HG02870 (cell line): Measurements from ENCODE around the gene RRM1.
"Not testable (repeated sequence)": the region's sequence is repeated elsewhere in the genome, so short reads cannot be mapped to it uniquely, and the experiment has no call there.

Experiments
- ATAC-seq: cut with Tn5 transposase; IDR thresholded peaks from one replicate; pipeline ENCODE4 v1.9.1; 2021; ENCODE audit warnings: mild to moderate bottlenecking, moderate library complexity; ENCODE audit not compliant: unreplicated experiment

The RRM1 gene

GRCh38 chr11:4076774-4077173 lies 17.8 kb upstream of the RRM1 start:
- no peak for ATAC-seq

DNA sequence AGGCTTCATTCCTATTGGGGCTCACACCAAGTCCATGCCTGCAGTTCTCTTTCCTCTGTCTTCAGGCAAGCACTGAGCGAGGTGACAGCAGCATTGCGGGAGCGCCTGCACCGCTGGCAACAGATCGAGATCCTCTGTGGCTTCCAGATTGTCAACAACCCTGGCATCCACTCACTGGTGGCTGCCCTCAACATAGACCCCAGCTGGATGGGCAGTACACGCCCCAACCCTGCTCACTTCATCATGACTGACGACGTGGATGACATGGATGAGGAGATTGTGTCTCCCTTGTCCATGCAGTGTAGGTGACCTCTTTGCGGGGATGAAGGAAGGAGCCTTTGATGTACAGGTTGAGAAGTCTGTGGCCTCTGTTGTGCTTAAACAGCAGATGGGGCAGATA lies 11.4 kb upstream of the RRM1 start:
- no peak for ATAC-seq

GRCh38 chr11:4084406-4085125 lies 10.0 kb upstream of the RRM1 start:
- ATAC-seq = no peak

DNA sequence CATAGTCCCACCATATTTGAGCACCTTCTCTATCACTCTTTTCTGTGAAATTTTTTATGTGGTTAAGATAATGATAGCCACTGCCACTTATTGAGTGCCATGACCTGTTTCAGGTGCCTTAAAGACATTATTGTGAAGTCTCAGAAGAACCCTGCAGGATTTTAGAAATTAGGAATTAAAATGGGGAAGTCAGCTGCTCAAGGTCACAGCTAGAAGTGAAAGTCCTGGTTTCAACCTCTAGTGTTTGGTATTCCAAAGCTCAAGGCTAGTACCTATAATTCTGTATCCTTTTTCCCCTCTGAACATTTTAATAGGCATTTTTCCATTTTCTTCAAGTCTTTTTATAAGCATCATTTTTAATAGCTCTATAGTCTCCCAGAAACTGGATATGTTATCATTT lies 9.0 kb upstream of the RRM1 start:
- ATAC-seq = no peak

GRCh38 chr11:4086575-4087353 lies 7.8 kb upstream of the RRM1 start:
- ATAC-seq = no peak

GRCh38 chr11:4087551-4087950 lies 7.0 kb upstream of the RRM1 start:
- no peak for ATAC-seq

GRCh38 chr11:4090258-4090657 lies 4.3 kb upstream of the RRM1 start:
- ATAC-seq = no peak

DNA sequence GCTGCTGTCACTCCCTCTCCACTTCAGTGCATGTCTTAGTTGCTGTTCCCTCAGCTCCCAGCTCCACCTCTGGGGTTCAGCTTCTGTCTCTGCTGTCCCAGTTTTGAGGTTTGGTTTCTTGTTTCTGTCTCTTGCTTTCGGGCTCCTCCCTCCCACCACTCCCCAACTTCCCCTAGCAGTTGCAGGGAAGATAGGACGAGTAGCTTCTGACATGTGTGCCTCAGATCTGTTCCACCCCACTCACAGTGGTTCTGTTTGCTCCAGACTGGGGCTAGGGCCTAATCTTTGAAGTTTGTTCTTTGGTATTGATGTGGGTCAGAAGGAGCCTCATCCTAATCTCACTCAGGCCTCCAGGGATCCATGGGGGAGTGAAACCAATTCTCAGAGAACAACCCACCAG lies 2.6 kb upstream of the RRM1 start:
- ATAC-seq = no peak

DNA sequence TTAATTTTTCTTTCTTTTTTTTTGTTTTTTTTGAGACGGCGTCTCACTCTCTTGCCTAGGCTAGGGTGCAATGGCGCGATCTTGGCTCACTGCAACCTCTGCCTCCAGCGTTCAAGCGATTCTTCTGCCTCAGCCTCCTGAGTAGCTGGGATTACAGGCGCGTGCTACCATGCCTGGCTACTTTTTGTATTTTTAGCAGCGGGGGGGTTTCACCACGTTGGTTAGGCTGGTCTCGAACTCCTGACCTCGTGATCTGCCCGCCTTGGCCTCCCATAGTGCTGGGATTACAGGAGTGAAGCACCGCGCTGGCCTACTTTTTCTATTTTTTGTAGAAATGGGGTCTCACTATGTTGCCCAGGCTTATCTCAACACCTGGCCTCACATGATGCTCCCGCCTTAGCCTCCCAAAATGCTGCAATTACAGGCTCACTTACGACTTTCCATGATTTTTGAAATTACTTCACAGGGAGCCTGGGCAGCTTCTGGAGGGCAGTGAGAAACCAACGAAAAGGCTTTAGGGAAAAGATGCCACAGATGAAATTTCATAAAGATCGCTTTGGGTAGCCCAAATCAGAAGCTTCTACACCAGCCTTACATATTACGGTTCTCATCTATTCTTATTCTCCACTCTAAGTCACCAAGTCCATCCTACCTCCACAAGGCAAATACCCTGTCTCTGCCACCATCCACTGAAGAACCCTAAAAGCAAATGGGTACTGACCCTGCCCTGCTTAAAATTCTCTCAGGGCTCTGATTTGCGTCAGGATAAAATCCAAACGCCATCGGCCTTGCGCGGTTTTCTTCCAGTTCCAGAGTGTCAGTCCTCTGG lies 866 bp upstream of the RRM1 start:
- ATAC-seq = no peak

DNA sequence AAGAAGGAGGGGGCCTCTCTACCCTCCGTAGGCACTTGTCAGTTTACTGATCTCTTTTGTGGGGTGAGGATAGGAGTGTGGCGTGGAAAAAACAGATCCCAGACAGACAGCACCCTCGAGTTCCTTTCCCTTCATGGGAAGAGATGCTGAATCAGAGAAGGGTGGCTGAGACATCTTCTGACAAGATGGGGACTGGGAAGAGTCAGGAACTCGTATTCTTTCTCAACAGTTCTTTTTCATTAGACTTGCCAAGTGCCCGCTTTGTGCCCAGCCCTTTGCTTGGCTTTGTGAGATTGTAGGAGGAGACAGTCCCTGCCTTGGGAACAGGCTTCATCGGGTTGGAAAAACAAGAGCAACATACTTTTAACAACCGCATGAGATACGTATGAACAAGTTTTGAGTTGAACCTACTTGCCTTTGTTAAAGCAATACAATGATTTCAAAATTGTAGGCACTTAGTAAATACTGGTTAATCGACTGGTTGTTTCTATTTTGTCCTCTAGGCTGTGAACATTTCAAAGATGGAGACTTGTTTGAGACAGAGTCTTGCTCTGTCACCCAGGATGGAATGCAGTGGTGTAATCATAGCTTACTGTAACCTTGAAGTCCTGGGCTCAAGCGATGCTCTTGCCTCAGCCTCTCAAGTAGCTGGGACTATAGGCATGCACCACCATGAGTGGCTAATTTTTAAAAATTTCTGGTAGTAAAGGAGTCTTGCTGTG lies 1.1 kb downstream of the RRM1 start:
- ATAC-seq = no peak

GRCh38 chr11:4098026-4098621 lies 3.5 kb downstream of the RRM1 start:
- no peak for ATAC-seq

- no peak for ATAC-seq
Observed at GRCh38 chr11:4102711-4103110, 8.1 kb downstream of the RRM1 start.

DNA sequence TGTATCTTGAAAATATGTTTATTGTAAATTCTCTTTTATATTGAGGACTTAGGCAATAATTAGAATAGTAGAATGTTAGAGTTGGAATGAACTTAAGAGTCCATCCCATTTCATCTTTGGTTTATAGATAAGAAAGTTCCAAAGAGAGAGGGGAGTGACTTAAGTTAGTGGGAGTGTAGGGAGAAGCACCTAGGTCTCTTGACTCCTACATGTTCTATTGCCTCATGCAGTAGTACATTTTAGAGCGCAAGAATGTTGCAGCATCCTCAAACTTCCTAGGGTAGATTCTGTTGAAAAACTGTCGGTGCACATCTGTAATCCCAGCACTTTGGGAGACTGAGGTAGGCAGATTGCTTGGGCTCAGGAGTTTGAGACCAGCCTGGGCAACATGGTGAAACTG lies 8.7 kb downstream of the RRM1 start:
- no peak for ATAC-seq

DNA sequence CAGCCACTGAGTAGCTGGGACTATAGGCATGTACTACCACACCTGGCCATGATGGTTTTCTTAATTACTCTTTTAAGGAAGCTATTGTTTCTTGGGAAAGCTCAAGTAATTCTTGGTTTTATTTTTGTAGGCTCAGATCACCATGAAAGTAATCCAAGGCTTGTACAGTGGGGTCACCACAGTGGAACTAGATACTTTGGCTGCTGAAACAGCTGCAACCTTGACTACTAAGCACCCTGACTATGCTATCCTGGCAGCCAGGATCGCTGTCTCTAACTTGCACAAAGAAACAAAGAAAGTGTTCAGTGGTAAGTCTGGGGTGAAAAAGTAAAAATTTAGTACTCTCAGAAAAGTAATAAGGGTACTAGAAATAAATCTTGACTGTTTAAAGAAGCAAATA lies 11.3 kb downstream of the RRM1 start:
- no peak for ATAC-seq

DNA sequence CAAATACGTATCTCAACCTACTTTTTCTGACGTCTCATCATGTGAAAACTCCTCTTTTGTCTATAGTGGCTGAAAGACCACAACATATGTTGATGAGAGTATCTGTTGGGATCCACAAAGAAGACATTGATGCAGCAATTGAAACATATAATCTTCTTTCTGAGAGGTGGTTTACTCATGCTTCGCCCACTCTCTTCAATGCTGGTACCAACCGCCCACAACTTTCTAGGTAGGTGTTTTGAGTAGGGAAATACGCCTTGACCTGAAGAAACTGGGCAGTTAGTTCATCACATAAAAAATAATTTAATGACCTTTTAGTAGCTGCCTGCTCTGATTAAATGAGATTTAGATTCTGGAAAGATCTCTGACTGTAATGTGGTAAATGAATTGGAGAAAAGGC lies 17.2 kb downstream of the RRM1 start:
- ATAC-seq = no peak

- ATAC-seq = no peak
Observed at GRCh38 chr11:4115128-4115527, 20.5 kb downstream of the RRM1 start.

- ATAC-seq = no peak
Observed at GRCh38 chr11:4118107-4118506, 23.5 kb downstream of the RRM1 start.

DNA sequence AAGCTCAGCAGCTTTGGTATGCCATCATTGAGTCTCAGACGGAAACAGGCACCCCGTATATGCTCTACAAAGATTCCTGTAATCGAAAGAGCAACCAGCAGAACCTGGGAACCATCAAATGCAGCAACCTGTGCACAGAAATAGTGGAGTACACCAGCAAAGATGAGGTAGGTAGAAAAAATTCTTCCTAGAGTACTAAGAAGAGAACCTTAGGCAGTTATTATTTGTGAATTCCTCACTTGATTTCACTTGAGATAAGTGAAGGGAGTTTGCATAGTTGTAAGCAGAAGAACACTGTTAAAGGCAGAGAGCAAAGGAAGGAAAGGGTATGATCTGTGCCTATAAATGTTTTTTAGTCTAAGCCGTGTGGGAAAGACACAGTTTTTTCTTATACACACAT lies 28.6 kb downstream of the RRM1 start:
- no peak for ATAC-seq

DNA sequence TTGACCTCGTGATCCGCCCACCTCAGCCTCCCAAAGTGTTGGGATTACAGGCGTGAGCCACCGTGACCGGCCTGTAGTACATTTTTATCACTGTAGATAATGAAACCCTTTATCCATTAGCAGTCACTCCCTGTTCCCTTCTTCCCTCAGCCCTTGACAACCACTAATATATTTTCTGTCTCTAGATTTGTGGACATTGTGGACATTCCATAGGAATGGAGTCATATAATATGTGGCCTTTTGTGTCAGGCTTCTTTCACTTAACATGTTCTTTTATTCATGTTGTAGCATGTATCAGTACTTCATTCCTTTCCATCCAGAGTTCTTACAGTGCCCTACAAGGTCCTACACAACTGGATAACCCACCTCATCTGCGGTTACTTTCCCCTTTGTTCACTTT lies 30.5 kb downstream of the RRM1 start:
- no peak for ATAC-seq

DNA sequence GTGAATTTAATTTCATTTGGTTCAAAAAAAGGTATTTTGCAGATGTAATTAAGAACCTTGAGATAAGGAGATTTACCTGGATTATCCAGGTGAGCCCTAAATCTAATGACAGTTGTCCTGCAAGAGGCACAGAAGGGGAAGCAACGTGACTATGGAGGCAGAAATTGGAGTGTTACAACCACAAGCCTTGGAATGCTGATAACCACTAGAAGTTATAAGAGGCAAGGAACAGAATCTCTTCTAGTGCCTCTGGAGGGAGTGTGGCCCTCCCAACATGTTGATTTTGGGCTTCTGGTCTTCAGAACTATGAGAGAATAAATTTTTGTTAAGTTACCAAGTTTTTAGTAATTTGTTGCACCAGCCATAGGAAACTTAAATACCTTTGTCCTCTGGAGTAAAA lies 32.8 kb downstream of the RRM1 start:
- ATAC-seq = no peak

DNA sequence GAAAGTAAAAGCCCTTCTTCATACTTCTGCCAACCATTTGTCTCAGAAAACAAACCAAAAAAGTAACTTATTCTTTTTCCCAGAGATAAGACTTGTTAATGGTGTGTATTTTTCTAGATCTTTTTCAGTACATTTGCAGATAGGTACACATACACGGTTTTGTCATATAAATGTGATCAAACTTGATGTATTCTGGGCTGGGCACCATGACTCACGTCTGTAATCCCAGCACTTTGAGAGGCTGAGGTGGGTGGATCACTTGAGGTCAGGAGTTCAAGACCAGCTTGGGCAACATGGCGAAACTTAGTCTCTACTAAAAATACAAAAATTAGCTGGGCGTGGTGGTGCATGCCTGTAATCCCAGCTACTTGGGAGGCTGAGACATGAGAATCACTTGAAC lies 35.6 kb downstream of the RRM1 start:
- not testable (repeated sequence) for ATAC-seq
